ENCODE data around the gene DNAJC22.

DNAJC22 gene

DNA sequence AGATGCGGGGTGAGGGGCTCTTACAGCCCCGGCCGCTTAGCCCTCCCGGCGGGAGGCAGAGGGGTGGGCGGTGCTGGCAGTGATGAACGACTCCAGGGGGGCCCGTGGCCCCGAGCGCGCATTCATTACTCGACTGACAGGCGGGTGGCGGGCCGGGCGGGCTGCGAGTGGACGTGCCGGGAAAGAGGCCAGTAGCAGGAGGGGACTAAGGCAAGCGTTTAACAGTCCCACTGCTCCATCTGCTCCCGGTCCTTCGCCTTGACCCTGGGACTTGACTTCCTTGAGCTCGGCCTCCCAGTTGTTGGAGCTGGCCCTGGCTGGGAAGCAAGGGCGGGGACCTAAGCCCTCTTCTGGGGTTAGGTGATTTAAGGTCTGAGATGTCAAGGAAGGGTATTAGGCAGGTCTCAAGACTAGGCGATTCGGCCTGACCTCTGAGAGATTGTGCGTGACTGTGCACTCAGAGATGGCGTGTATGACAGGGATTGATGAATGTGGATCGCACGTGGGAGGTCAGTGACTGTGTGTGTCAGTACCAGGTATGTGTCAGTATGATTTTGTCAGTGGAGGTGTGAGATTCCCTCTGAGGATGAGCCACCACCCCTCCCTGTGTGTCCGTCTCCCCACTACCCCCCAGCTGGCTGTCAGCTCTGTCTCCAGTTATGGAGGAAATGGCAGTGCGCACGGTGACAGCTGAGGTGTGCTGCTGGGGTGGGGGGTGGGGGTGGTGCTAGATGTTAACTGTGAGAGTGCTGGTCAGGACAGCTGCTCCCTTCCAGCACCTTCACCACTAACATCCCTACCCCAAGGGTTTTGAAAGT is 3.6 kb upstream of the DNAJC22 start:
- no peak for DNase-seq (ENCODE audit: low read depth in 3 of 3, low spot score in 1 of 3)

DNA sequence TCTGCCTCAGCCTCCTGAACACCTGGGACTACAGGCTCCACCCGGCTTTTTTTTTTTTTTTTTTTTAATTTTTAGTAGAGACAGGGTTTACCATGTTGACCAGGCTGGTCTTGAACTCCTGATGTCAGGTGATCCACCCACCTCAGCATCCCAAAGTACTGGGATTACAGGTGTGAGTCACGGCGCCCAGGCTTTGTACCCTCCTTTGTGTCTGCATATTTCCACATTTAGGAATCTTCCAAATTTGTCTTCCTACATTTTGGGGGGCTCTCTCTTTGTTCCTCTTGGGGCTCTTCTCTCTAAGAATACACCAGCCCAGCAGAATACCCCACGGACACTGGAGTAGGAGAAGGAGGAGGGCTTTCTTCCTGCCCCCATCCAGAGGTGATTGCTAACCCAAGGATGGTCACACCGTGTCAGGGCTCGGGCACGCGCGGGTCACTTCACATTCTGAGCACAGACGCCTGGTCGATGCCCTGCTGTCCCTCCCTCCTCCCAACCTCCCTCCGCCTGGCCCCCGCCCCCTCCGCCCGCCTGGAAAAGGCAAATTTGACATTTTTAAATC is 2.1 kb upstream of the DNAJC22 start:
- no peak for DNase-seq (ENCODE audit: low read depth in 3 of 3, low spot score in 1 of 3)

DNA sequence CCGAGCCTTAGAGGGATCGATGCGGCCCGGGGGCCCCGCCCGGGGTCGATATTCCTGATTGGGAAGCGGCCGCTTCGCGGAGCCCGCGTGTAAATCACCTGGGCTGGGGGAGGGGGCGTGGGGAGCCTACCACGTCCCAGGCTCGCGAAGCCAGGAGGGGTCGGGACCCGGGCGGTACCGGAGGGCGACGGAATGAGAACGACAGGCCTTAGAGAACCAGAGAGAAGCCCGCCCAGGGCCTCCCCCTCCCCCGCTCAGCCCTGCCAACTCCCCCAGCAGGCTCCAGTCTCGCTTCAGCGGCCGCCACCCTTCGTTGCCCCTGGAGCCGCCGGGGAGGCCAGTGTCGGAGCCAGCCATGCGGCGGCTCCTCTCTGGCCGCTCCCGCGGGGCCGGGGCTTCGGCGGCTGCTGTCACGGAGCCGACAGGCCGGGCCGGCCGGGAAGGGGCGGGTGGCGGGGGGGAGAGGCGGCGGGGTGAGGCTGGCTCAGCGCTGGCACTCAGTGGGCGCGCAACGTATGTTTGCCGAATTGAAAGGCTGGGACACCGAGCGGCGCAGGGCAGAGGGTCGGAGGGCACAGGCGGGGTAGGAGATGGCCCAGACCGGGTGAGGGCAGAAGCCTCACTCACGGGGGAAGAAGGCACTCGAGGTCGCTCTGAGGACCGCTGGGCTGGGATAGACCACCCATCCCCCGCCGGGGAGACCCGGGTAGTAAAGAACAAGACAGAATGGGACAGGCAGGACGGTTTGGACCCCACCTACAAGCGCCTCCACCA is 1.4 kb upstream of the DNAJC22 start:
- no peak for DNase-seq (ENCODE audit: low read depth in 3 of 3, low spot score in 1 of 3)

DNA sequence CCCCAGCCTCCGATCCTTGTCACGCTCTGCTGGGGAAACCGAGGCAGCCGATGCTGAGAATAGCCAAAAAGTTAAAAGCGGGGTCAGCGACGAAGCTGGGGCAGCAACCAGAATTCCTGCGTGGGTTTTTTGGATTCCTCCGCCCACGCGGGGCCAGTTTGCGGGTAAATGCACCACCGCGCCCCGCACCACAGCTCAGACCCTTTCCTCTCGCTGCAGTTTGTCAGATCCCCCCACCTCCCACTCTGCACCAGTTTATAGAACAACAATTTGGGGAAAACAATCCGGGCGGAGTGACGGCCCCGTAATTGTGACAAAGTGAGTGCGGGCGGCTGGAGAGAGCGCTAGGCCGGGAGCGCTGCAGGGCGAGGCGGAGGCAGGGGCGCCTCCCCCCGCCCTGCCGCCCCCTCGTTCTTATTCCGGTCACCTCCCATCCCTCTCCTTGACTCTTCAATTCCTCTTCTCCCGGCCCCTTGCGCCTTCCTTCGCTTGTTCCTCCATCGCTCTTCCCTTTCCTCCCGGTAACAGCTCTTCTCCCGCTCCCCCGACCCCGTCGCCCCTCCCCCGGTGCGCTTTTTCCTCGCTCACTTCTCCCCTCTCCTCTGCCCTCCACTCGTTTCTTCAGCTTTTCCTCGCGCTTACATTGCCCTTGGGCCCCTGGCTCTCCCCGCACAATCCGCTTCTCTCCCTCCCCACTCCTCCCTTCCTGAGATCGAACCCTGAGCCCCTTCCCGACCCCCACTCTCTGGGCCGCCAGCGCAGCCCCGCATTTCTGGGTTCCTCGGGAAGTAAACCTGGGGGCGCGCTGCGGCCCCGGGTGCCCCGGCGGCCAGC is 646 bp upstream of the DNAJC22 start:
- no peak for DNase-seq (ENCODE audit: low read depth in 3 of 3, low spot score in 1 of 3)

- DNase-seq (ENCODE audit: low read depth in 3 of 3, low spot score in 1 of 3): peak; percentile 32 to 74 (median 63)
These were observed 864 bp downstream of the DNAJC22 start for GRCh38 chr12:49347311-49348193.

- no peak for DNase-seq (ENCODE audit: low read depth in 3 of 3, low spot score in 1 of 3)
These were observed 2.1 kb downstream of the DNAJC22 start for GRCh38 chr12:49348781-49349180.

DNA sequence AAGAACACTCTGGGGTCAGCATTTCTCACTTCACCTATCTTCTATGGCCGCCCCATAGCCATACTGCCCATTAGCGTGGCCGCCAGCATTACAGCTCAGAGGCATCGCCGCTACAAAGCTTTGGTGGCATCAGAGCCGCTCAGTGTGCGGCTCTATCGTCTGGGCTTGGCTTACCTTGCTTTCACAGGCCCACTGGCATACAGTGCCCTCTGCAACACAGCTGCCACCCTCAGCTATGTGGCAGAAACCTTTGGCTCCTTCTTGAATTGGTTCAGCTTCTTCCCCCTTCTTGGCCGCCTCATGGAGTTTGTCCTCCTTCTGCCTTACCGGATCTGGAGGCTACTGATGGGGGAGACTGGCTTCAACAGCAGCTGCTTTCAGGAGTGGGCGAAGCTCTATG is 2.6 kb downstream of the DNAJC22 start:
- no peak for DNase-seq (ENCODE audit: low read depth in 3 of 3, low spot score in 1 of 3)

- no peak for DNase-seq (ENCODE audit: low read depth in 3 of 3, low spot score in 1 of 3)
These were observed 5.7 kb downstream of the DNAJC22 start for GRCh38 chr12:49352351-49352750.

- DNase-seq (ENCODE audit: low read depth in 3 of 3, low spot score in 1 of 3): no peak
These were observed 9.2 kb downstream of the DNAJC22 start for GRCh38 chr12:49355913-49356312.

GRCh38 chr12:49357103-49357678 is 10.5 kb downstream of the DNAJC22 start:
- DNase-seq (ENCODE audit: low read depth in 3 of 3, low spot score in 1 of 3): no peak

- DNase-seq (ENCODE audit: low read depth in 3 of 3, low spot score in 1 of 3): no peak
These were observed 11.9 kb downstream of the DNAJC22 start for GRCh38 chr12:49358483-49359141.

GRCh38 chr12:49359671-49360070 is 13.0 kb downstream of the DNAJC22 start:
- no peak for DNase-seq (ENCODE audit: low read depth in 3 of 3, low spot score in 1 of 3)

- no peak for DNase-seq (ENCODE audit: low read depth in 3 of 3, low spot score in 1 of 3)
These were observed 15.4 kb downstream of the DNAJC22 start for GRCh38 chr12:49362077-49362476.

- DNase-seq (ENCODE audit: low read depth in 3 of 3, low spot score in 1 of 3): no peak
These were observed 18.3 kb downstream of the DNAJC22 start for GRCh38 chr12:49364989-49365388.

- no peak for DNase-seq (ENCODE audit: low read depth in 3 of 3, low spot score in 1 of 3)
These were observed 18.9 kb downstream of the DNAJC22 start for GRCh38 chr12:49365542-49365941.

GRCh38 chr12:49366096-49366651 is 19.5 kb downstream of the DNAJC22 start:
- DNase-seq (ENCODE audit: low read depth in 3 of 3, low spot score in 1 of 3): no peak

DNA sequence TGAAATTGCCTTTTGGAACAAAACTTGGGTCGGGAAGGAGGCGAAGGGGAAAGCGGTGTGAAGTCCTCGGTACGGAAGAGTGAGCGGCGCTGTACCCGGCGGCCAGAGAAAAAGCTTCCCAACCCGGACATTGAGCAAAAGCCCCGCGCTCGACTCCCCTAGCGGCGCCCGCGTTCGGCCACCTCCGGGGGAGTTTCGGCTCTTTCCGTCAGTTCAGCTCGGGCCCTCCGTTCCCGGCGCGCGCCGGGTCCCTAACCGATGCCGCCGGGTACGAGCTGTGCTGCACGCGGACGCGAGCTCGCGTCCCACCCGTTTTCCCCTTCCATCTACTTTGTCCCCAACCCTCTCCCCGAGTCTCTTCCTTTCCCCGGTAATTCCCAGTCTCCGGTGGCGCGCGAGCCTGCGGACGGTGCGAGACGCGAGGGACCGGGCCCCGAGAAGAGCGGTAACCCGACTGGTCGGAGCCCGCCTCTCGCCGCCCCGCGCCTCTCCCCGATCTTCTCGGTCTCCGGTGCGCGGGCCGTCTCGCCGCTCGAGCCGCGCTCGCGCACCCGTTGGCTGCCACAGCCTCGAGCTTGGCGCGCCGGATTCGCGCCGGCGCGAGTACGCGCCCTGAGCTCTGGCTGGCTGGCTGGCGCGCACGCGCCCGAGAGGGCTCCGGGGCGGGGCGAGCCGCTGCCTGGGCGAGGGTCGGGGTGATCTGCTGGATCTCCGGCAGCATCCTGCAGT is 20.1 kb downstream of the DNAJC22 start:
- DNase-seq (ENCODE audit: low read depth in 3 of 3, low spot score in 1 of 3): peak; percentile 56 to 81 (median 64)

All from stimulated activated CD4-positive, alpha-beta T cell treated with anti-CD3 and anti-CD28 coated beads, TNF-alpha, amount 100 ng/mL, for 1 hour (primary cell).